ENCODE measurements around the gene OTUB1. TPM values are rescaled to one million over a fixed set of nuclear protein-coding genes. Genes with fewer than 3 reads are reported as not detected.

The OTUB1 gene
- total and polyA plus RNA-seq, 2 of the 13 experiments (the other 11 are each of a cell fraction or from before 2014, with no cell fraction given): 58.8 to 130 TPM

- TF ChIP-seq KLF16 (CRISPR knock-in tag; IDR thresholded peaks at IDR 0.05) (no peak), KLF12 (CRISPR knock-in tag; IDR thresholded peaks at IDR 0.05; ENCODE audit: borderline replicate concordance) (0 out of 2 replicates have a peak, but pooled peaks have one; percentile 32), AFF4 (CRISPR knock-in tag; IDR thresholded peaks at IDR 0.05) (no peak), NFKB2 (CRISPR knock-in tag; IDR thresholded peaks at IDR 0.05; ENCODE audit: borderline replicate concordance) (no peak), ZNF235 (CRISPR knock-in tag; IDR thresholded peaks at IDR 0.05; ENCODE audit: borderline replicate concordance) (no peak), HMGA1 (CRISPR knock-in tag; conservative IDR thresholded peaks at IDR 0.05) (0 out of 2 replicates have a peak, but pooled peaks have one; percentile 69), ZNF770 (CRISPR knock-in tag; IDR thresholded peaks at IDR 0.05) (peak; percentile 97), AHDC1 (CRISPR knock-in tag; IDR thresholded peaks at IDR 0.05; ENCODE audit: borderline replicate concordance) (no peak), NCOA1 (CRISPR knock-in tag; IDR thresholded peaks at IDR 0.05) (0 out of 2 replicates have a peak, but pooled peaks have one; percentile 30), HNRNPL (IDR thresholded peaks at IDR 0.05; ENCODE audit: low read depth, low read length) (0 out of 2 replicates have a peak, but pooled peaks have one; percentile 62), ZNF776 (CRISPR knock-in tag; IDR thresholded peaks at IDR 0.05) (no peak), ELF1 (CRISPR knock-in tag; IDR thresholded peaks at IDR 0.05) (peak; percentile 14; the same call in 1 of the 2 replicates), NFATC3 (CRISPR knock-in tag; IDR thresholded peaks at IDR 0.05) (no peak), ZNF784 (CRISPR knock-in tag; IDR thresholded peaks at IDR 0.05; ENCODE audit: borderline replicate concordance) (0 out of 2 replicates have a peak, but pooled peaks have one; percentile 30), ATF1 (CRISPR knock-in tag; IDR thresholded peaks at IDR 0.05) (no peak), ZEB1 (IDR thresholded peaks at IDR 0.05; ENCODE audit: insufficient replicate concordance, low read depth) (peak; percentile 48), KDM6A (CRISPR knock-in tag; IDR thresholded peaks at IDR 0.05; ENCODE audit: low read depth) (no peak)
Measured at GRCh38 chr11:63937713-63938478, 48.3 kb upstream of the OTUB1 start (continued).
